HG03354 (cell line): ENCODE results near the gene ILDR1.
A peak's percentile ranks its signal among the peaks of the same experiment; 100 is the strongest.

ENCODE experiments used
- ATAC-seq: cut with Tn5 transposase; IDR thresholded peaks from one replicate; pipeline ENCODE4 v1.9.1; 2021; ENCODE audit warnings: mild to moderate bottlenecking; ENCODE audit not compliant: unreplicated experiment, poor library complexity, severe bottlenecking

Gene ILDR1

DNA sequence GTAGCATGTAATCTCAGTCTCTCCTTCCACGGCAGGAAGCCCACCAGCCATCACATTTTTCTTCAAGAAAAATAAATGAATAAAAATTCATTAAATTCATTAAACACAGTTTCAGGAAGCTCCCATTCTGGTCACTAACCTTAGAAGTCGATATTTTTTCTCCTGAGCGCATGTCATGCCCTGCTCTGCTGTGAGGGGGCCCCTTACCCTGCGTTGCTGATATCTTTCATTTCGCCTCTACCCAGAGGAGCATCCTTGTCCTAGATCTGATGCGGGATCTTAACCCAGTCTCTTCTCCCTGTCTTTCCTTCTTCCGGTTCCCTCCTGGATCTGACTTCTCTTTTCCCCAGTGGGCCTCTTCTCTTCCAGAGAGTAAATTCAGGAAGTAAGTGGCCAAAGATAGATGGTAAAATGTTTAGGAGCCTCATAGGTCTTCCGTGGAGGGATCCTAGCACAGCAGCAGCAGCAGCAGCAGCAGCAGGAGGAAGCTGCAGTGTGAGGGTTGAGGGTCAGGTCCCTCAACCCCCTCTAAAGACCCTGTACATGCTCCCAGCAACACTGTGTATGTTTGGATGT is 1.4 kb upstream of the ILDR1 start:
- ATAC-seq: no peak

DNA sequence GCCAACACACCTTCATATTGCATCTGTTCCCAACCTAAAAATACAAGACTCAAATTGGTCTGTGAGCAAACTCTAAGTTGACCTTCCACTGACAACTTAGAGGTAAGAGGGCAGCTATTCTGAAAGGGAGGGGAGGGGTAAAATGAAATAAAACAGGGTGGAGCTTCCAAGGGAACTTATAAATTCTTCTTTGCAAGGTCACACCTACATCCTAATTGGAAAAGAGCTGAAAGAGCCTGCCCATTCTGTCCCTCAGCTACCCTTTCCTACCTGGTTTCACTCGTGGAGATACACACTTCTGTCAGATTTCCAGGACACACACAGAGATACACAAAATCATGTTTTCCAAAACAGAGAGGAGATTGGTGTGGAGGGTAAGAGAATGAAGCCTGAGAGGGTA is 1.0 kb downstream of the ILDR1 start:
- ATAC-seq: no peak

DNA sequence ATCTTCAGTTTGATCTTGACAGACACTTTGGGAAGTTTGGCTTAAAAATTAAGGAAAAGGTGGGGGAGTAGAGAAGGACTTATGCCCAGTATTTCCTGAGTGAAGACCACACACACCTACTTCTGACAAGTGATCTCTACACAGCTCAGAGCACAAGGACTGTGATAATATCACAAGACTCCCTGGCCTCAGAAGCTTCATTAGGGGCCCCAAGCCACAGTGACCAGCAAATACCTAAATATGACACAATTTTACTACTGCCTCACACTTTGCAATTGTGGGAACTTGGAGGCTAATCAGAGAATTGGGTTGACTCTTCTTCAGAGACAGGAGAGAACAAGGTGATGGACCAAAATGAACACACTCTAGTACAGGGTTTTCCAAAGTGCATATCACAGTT is 2.6 kb downstream of the ILDR1 start:
- no peak for ATAC-seq

DNA sequence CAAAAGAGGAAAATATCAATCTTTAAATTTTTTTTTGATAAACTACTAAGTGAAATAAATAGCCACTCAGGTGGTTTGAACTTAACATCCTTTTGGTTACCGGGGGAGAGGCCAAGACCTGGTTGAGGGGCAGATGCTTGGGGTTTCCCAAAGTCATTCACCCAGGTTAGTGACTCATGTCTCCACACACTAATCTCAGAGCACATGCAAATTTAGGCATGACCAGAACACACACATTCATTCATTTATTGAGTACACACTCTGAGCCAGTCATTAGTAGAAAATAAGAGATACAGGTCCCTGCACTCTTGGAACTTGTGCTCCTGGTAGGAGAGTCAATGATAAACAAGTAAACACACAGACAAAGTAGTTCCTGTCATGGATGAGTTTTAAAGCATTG is 7.3 kb downstream of the ILDR1 start:
- peak; percentile 91 for ATAC-seq

DNA sequence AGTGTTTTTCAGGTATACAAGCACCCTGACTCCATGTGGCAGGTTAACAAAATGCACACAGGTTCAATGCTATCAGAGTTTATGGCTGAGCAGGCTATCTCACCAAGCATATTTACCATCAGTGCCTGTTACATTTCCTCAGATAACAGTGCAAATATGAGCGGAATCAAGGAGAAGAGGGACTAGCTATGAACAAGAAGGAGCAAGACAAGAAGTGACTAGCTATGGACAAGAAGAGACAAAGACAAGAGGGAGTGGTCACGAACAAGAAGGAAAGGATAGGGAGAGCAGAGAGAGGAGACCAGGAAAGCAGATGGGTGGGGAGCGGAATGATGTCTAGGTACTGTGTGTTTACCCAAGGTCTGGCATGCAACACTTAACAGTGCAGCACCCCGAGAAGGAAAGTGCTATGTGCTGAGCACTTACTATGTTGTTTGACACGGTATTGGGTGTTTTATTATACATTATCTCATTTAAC is 8.6 kb downstream of the ILDR1 start:
- no peak for ATAC-seq

DNA sequence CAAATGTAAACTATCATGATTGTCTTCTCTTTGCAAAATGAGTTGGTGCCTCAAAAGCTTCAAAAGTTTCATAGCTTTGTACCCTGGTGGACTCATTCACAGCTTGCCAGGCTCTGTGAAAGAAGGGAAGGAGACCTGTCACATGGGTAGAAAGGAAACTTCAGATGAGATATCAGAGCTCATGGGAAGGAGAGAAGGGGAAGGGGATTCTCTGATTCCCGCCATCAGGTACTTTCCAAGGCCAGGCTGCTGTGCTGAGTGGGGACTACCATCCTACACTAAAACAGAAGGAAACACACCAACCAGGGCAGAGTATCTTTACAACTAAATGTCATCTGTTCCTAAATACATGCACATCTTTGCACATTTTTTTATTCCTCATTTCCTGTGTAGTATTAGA is 9.2 kb downstream of the ILDR1 start:
- no peak for ATAC-seq

DNA sequence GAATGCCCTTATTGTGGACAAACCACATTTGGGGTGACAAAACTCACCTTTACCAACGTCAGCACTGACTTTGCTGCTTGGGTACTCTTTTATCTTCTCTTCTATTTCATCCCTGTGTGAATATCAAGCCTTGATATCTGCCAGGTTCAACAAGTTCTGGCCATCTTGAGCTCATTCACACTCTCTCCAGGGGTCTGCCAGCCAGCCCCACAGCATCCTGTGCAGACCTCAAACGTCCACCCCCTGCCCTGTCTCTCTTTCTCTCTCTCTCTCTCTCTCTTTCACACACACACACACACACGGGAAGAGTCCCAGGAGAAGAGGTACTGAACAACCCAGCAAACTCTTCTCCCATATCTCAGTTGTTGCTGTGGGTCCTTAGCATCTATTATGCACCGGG is 10.7 kb downstream of the ILDR1 start:
- ATAC-seq: no peak

DNA sequence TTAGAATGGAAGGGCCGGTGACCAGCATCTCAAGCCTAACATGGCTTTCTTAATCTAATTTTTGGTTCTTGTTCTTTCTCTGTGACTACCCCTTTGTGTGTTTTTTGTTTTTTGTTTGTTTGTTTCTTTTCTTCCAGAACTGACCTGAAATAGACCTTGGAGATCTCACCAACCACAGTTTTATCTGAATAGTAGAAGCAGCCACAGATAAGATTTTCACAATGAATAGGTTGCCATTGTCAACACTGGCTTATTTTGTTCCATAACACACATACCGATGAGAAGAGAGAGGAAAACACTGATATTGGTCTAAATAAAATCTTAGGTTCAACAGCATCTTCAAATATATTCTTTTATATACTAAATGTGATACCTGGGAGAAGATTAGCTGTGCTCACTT is 11.5 kb downstream of the ILDR1 start:
- ATAC-seq: no peak

DNA sequence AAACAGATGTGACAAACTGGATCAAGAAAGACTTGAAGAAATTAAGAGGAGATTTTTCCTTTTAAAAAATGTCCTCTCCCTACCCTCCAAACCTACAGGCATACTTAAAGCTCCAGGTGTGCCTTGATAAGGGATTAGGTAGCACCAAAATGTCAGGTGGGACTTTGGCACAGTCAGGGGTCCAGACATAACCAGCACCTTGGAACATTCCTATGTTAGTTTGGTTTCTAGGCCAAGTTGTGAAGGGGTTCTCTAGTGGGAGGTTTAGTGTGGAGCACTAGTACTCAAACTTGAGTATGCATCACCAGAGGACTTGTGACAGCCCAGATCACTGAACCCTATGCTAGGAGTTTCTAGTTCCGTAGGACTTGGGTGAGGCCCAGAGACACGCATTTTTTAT is 13.9 kb downstream of the ILDR1 start:
- ATAC-seq: no peak

DNA sequence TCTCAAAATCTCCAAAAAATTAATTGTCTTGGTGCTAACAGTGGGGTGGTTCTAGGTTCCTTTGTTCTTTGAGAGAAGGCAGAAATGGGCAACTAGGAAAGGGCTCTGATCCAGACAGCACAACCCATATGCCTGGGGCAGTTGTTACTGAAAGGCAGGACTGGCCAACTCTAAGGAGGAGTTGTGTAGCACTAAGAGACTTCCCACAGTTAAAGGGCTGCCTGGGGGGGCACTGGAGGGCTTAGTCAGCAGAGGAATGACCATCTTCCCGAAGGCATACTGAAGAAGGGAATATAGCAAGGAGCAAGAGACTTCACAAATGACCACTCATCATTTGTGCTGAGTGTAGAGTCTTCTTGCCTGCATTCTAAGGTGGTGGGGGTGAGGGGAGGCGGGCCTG is 15.8 kb downstream of the ILDR1 start:
- ATAC-seq: no peak

DNA sequence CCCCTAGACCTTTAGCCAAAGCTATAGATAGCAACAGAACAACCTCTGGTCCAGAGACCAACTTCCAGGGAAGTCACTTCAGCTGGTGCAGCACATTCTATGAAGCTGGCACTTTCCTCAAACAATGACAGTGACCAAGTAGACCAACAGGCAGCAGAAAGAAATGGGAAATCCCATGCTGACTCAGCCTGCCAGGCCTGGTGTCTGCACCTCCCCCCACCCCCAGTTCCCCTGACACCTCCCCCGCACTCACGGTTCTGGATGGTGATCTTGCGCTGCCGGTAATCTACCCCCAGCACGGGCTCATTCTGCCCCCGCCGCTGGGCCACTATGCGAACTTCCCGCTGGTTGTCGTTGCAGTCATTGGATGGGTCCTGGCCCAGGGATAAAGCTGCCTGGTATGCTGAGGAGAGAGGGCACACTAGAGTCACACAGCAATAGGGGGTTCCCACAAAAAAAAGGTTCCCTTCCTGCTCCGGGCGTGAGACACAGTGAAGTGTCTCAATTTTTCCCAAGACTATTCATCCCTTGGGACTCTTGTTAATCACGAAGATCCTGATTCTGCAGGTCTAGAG is 17.0 kb downstream of the ILDR1 start:
- ATAC-seq: peak; percentile 52

DNA sequence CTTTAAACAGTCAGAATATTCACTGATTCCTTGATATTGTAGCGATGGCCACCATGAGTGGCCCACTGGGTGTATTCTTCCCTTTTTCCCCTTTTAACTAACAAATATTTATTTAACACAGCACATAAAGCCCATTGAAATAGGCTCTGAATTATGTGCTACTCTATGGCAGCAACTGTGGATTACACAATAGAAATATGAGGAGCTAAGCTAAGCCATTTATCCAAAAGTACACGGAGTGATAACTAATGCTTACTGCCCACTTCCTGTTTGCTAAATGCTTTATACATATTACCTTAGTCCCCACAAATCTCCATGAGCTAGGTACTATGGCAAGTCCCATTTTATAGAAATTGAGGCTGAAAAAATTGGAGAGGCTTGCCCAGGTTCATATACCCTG is 17.9 kb downstream of the ILDR1 start:
- no peak for ATAC-seq

DNA sequence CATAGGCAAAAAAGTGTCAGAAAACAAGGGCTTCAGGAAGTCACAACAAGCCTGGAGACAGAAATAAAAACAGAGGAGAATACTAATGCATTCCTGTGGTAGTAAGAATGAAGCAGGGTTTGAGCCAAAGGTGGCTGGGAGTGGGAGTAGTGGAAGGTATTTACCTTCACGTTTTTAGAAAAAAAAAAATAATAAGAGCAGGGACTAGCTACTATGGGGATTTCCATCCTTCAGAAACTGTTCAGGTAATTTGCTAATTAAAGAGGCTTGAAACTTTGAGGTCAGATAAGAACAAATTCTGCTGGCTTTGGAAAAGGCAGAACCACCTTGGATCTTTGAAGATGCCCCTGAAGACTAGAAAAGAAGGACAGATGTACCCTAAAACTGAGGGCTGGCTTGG is 18.4 kb downstream of the ILDR1 start:
- no peak for ATAC-seq

DNA sequence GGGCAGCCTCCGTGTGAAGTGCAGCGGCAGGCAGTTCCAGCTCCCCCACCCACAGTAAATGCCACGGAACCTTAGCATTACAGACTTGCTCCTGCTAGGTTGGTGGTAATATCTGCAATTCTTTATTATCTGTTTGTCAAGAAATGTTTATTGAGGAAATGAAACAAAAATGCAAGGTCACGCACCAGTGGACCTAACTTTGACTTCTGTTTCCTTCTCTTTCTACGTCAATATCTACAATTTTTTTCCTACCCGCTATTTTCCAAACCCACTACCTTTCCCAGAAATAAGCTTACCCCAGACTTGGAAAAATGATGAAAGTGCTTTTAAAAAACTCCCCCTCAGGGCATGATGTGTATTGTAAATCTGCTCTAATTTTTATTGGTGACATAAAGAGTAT is 18.9 kb downstream of the ILDR1 start:
- ATAC-seq: no peak

DNA sequence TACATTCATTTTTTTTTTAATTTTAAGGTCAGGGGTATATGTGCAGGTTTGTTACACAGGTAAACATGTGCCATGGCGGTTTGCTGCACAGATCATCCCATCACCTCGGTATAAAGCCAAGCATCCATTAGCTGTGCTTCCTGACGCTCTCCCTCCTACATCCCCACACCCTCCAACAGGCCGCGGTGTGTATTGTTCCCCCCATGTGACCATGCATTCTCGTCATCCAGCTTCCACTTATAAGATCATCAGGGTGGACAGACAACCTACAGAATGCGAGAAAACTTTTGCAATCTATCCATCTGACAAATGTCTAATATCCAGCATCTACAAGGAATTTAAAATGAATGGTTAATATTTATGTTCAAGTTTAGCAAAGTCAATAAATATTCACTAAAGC is 19.4 kb downstream of the ILDR1 start:
- ATAC-seq: no peak

DNA sequence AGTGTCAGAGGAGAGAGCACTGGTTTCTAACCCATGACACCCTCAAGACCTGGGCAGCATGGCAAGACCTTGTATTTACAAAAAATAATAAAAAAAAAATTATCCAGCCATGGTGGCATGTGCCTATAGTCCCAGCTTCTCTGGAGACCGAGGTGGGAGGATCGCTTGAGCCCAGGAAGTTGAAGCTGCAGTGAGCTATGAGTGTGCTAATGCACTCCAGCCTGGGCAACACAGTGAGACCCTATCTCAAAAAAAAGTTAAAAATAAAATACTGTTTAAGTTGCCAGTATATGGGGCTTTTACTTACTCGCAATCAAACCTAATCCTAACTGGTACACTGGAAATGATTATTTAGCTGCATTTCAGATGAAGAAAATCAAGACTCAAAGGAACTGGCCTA is 20.2 kb downstream of the ILDR1 start:
- ATAC-seq: no peak

DNA sequence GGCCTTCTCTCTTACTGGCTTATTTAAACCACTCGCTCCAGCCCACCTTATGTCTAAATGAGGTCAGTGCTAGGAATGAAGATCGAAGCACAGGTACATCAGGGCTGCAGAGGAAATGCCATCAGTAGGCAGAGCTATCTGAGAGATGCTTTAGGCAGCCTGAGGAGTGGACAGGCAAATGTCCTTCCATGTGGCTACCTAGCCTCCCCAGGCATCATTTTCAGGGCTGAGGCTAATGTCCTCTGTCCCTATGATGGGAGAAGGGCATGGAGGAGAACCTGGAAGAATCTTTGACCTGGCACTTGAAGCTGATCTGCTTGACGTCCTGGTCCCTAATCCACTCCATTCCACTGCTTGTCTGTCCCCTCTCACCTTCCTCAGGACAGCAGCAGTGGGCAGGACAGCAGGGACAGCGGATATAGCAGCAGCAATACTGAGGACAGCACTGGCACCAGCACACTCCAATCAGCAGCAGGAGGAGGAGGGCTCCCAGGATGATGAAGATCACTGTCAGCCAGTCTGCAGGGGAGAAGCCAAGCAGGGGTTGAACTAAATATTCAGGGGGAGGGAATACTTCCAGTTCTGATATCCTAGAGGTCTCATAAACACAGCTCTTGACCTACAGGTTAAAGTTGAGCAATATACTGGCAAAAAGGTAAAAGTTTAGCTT is 21.0 kb downstream of the ILDR1 start:
- no peak for ATAC-seq

DNA sequence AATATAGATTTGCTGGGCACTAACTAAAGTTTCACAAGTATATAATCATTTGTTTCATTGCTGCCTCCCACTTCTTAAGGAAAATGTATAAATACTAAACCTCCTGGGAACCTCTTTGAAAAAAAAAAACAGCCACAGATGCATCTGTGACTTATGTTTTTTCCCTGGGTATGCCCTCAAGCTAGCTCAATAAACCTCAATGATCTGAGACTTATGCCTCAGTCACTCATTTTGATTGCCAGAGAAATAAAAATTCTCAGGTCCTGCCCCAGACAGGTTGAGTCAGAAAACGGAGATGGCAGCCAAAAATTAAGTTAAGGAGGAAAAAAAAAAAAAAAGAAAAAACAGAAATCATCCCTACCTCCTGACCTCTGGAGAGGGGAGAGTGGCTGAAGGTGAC is 22.1 kb downstream of the ILDR1 start:
- no peak for ATAC-seq

DNA sequence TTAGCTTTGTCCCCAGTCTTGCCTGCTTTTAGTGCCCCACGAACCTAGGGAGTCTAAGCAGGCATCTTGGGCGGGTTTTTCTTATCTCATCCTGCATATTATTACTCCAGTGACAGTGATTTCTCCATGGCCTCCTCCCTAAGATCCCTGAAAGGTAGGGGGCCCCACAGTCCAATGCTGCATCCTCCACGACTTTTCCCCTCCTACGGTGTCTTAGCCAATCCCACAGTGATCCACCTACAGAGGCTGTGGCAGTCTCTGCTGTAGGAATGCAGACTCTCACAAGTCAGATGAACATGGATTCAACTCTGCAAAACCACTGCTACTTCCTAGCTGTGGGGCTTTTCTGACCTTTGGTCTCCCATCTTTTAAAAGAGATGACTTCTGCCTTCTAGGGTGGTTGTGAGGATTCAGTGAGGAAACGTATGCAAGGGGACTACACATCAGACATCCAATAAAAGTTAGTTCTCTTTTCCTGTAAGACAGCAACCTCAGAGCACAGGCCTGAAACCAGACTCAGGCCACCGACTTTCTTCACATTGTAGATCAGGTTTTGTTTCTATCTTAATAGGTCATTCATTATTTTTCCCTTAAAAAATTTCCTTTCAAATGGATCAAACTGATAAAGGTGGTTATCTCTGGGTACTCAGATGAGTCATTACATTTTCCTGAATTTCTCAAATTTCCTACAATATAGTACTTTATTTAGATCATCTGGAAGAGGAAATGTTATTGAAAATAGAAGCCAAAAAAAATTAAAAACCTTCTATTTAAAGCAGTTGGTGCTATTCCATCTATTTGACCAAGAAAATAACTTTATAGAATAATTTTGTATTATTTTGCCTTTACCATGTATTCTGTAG is 23.2 kb downstream of the ILDR1 start:
- ATAC-seq: peak; percentile 22

DNA sequence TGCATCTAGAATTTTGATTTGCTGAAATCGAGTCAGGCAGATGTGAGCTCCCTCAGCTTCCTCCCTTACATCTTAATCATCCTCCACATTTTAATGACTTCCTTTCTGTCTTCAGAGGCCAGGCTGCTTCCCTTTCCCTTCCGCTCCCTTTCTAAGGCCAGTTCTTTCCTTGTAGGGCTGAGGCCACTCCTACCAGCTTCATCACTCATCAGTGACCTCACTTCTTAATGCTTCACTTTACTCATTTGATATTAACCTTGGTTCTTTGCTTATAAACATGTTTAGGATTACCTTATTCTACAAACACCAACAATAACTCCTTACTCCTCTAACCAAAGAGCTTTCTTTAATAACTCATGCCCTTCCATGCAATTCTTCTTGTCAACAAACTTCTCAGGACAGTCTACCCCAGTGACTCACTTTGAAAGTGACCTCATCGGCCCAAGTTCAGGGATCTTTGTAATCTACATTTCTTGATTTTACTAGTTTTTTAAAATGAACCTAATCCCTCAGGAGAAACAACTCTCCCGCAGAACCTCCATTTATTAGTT is 23.9 kb downstream of the ILDR1 start:
- peak; percentile 43 for ATAC-seq
